NCI-H2029 treated with DMSO at 0.1 percent for 48 hours (cell line): ENCODE measurements around the gene SPTSSB.

Source experiments
- DNase-seq: peaks from one replicate; lab custom pipeline; 2025; lab: John Stamatoyannopoulos, UW

SPTSSB gene

GRCh38 chr3:161392853-161393252 is 21.5 kb upstream of the SPTSSB start:
- no peak for DNase-seq

GRCh38 chr3:161390200-161390599 is 18.9 kb upstream of the SPTSSB start:
- no peak for DNase-seq

- DNase-seq, result no peak
These were observed 18.2 kb upstream of the SPTSSB start for GRCh38 chr3:161389445-161390035.

- DNase-seq, result no peak
These were observed 17.5 kb upstream of the SPTSSB start for GRCh38 chr3:161388855-161389254.

- no peak for DNase-seq
These were observed 15.9 kb upstream of the SPTSSB start for GRCh38 chr3:161386991-161387770.

- no peak for DNase-seq
These were observed 1.3 kb upstream of the SPTSSB start for GRCh38 chr3:161372321-161373260.

GRCh38 chr3:161369531-161369930 is 1.8 kb downstream of the SPTSSB start:
- DNase-seq, result no peak

GRCh38 chr3:161366094-161366493 is 5.2 kb downstream of the SPTSSB start:
- no peak for DNase-seq

GRCh38 chr3:161358488-161358887 is 12.8 kb downstream of the SPTSSB start:
- DNase-seq, result no peak

- DNase-seq, result no peak
These were observed 15.0 kb downstream of the SPTSSB start for GRCh38 chr3:161356287-161356686.

- no peak for DNase-seq
These were observed 15.8 kb downstream of the SPTSSB start for GRCh38 chr3:161355508-161355907.

- no peak for DNase-seq
These were observed 16.8 kb downstream of the SPTSSB start for GRCh38 chr3:161354554-161354953.

GRCh38 chr3:161351330-161351729 is 20.0 kb downstream of the SPTSSB start:
- DNase-seq, result no peak

- no peak for DNase-seq
These were observed 20.4 kb downstream of the SPTSSB start for GRCh38 chr3:161350916-161351315.

- DNase-seq, result no peak
These were observed 21.6 kb downstream of the SPTSSB start for GRCh38 chr3:161349529-161350312.

- no peak for DNase-seq
These were observed 22.4 kb downstream of the SPTSSB start for GRCh38 chr3:161348796-161349400.

- no peak for DNase-seq
These were observed 23.6 kb downstream of the SPTSSB start for GRCh38 chr3:161347726-161348125.

GRCh38 chr3:161345023-161345422 is 26.3 kb downstream of the SPTSSB start:
- no peak for DNase-seq

GRCh38 chr3:161343986-161344385 is 27.3 kb downstream of the SPTSSB start:
- DNase-seq, result no peak

- no peak for DNase-seq
These were observed 27.8 kb downstream of the SPTSSB start for GRCh38 chr3:161343540-161343939.

- no peak for DNase-seq
These were observed 28.7 kb downstream of the SPTSSB start for GRCh38 chr3:161342629-161343028.
